ENCODE measurements around the gene SUPT7L. TPM values are rescaled to one million over a fixed set of nuclear protein-coding genes. Genes with fewer than 3 reads are reported as not detected.

SUPT7L gene
- total and polyA plus RNA-seq, 2 of the 13 experiments (the other 11 are each of a cell fraction or from before 2014, with no cell fraction given): 32.9 to 77.5 TPM

DNA sequence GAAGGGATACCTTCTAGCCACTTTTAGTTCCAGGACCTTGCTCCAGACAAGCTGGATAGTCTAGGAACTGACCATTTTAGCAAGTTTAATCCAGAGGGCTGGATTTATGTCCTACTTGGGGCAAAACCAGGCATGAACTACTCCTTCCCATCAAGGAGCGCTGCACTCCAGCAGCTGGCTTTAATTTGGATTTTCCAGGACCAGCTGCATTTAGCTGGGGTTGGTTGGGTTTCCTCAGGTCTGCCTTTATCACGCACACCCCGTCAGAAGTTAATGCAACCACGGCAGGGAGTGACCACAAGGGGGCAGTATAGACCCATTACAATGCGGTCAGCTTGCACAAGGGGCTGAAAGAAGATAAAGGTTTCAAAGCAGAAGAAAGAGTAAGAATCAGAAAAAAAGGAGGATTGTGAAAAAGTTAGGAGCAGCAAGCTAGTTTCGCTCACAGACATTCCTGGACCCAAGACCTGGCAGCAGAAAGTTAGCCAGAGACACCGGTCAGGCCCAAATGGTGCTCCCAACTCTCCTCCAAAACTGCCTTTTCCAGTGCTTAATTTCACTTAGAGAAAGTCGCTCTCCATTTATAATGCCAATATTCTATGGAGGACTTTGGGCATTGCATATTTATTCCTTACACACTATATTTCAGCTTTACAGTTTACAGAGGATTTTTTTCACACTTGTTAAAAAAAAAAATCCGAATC is 40.4 kb upstream of the SUPT7L start (continued):
- TF ChIP-seq, protein P1, sequence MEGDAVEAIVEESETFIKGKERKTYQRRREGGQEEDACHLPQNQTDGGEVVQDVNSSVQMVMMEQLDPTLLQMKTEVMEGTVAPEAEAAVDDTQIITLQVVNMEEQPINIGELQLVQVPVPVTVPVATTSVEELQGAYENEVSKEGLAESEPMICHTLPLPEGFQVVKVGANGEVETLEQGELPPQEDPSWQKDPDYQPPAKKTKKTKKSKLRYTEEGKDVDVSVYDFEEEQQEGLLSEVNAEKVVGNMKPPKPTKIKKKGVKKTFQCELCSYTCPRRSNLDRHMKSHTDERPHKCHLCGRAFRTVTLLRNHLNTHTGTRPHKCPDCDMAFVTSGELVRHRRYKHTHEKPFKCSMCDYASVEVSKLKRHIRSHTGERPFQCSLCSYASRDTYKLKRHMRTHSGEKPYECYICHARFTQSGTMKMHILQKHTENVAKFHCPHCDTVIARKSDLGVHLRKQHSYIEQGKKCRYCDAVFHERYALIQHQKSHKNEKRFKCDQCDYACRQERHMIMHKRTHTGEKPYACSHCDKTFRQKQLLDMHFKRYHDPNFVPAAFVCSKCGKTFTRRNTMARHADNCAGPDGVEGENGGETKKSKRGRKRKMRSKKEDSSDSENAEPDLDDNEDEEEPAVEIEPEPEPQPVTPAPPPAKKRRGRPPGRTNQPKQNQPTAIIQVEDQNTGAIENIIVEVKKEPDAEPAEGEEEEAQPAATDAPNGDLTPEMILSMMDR (CRISPR knock-in tag; IDR thresholded peaks at IDR 0.05): peak; percentile 96
- TF ChIP-seq ERF (CRISPR knock-in tag; IDR thresholded peaks at IDR 0.05) (peak; percentile 25; the same call in 1 of the 2 replicates), MED1 (CRISPR knock-in tag; IDR thresholded peaks at IDR 0.05) (peak; percentile 31; the same call in 1 of the 2 replicates), FOSL2 (CRISPR knock-in tag; IDR thresholded peaks at IDR 0.05) (peak; percentile 39; the same call in 1 of the 2 replicates), SMARCC2 (IDR thresholded peaks at IDR 0.05) (no peak), HMGXB4 (CRISPR knock-in tag; IDR thresholded peaks at IDR 0.05; ENCODE audit: borderline replicate concordance in 1 of 2, low read depth in 1 of 2) (peak; percentile 21 to 57; a peak in 2 of 4 replicates)
- TF ChIP-seq, protein P2, sequence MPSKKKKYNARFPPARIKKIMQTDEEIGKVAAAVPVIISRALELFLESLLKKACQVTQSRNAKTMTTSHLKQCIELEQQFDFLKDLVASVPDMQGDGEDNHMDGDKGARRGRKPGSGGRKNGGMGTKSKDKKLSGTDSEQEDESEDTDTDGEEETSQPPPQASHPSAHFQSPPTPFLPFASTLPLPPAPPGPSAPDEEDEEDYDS (CRISPR knock-in tag; IDR thresholded peaks at IDR 0.05): no peak
- TF ChIP-seq, protein P3, sequence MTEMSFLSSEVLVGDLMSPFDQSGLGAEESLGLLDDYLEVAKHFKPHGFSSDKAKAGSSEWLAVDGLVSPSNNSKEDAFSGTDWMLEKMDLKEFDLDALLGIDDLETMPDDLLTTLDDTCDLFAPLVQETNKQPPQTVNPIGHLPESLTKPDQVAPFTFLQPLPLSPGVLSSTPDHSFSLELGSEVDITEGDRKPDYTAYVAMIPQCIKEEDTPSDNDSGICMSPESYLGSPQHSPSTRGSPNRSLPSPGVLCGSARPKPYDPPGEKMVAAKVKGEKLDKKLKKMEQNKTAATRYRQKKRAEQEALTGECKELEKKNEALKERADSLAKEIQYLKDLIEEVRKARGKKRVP (CRISPR knock-in tag; IDR thresholded peaks at IDR 0.05): no peak
- TF ChIP-seq, protein P4, sequence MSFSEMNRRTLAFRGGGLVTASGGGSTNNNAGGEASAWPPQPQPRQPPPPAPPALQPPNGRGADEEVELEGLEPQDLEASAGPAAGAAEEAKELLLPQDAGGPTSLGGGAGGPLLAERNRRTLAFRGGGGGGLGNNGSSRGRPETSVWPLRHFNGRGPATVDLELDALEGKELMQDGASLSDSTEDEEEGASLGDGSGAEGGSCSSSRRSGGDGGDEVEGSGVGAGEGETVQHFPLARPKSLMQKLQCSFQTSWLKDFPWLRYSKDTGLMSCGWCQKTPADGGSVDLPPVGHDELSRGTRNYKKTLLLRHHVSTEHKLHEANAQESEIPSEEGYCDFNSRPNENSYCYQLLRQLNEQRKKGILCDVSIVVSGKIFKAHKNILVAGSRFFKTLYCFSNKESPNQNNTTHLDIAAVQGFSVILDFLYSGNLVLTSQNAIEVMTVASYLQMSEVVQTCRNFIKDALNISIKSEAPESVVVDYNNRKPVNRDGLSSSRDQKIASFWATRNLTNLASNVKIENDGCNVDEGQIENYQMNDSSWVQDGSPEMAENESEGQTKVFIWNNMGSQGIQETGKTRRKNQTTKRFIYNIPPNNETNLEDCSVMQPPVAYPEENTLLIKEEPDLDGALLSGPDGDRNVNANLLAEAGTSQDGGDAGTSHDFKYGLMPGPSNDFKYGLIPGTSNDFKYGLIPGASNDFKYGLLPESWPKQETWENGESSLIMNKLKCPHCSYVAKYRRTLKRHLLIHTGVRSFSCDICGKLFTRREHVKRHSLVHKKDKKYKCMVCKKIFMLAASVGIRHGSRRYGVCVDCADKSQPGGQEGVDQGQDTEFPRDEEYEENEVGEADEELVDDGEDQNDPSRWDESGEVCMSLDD (CRISPR knock-in tag; IDR thresholded peaks at IDR 0.05; ENCODE audit: borderline replicate concordance): no peak
